HG03571 (cell line): ENCODE results near the gene SFXN2.
"Not testable (repeated sequence)": the region's sequence is repeated elsewhere in the genome, so short reads cannot be mapped to it uniquely, and the experiment has no call there.

ENCODE experiments used
- ATAC-seq: cut with Tn5 transposase; IDR thresholded peaks from one replicate; pipeline ENCODE4 v1.9.1; 2021; ENCODE audit not compliant: unreplicated experiment

Gene SFXN2

GRCh38 chr10:102679596-102679995 lies 34.8 kb upstream of the SFXN2 start:
- ATAC-seq: no peak

DNA sequence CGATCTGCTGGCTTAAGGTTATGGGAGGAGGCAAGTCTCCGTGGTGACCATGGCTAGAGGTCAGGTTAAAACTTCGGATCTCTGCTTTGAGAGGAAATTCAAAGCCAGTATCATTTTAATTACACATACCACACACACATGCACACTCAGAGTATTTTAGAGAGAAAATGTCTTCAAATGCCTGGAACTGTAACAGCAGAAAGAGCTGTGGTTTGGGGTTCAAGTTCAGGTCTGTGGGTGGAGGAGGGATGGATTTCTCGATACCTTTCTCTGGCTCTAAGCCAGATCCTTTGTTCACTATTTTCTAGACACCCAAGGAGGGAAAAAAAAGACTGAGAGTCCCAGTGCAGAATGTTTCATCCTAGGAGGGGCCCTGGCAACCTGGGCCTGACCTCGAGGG lies 32.7 kb upstream of the SFXN2 start:
- ATAC-seq: no peak

GRCh38 chr10:102682416-102682815 lies 32.0 kb upstream of the SFXN2 start:
- no peak for ATAC-seq

DNA sequence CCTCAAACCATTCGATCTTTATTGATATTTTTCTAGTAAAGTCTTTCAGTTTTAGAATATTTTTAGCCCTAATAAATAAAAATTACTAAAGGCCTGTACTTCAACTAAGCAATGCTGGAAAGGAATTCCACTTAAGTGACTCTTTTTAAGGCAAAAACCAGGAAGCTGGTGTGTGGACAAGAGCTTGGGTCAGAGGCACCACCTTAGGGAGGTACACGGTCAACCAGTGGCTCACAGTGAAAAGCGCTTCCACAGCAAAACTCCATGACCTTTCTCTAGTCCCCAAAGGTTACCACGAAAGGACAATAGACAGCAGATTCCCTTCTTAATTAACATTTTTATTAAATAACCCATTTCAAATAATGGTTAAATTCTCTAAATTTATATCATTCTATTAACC lies 31.5 kb upstream of the SFXN2 start:
- ATAC-seq: no peak

- ATAC-seq: no peak
Measured at GRCh38 chr10:102683736-102684135, 30.7 kb upstream of the SFXN2 start.

DNA sequence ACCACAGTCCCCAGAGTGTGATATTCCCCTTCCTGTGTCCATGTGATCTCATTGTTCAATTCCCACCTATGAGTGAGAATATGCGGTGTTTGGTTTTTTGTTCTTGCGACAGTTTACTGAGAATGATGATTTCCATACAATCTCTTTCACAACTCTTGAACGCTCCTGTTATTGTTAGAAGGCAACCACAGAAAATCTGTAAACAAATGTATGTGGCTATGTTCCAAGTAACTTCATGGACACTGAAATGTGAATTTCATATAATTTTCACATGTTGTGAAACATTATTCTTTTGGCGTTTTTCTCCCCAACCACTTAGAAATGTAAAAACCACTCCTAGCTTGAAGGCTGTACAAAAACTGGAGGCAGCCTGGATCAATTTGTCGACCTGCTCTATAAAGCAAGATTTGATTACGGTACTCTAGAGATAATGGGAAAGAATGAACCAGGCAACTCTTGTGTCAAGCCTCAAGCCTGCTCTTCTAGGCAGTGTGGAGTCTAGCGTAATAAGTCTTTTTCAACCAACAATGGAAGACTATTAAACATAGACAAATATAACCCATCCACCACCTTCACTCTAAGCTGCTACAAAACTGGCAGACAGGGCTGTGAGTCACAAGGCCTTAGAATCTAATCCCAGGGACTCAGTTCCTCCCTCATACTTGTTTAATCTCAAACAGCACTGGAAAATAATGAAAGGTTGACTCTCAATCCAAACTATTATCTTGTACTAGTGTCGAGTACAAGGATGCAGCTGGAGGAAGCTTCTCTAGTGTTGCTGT lies 23.0 kb upstream of the SFXN2 start:
- ATAC-seq: no peak

- ATAC-seq: not testable (repeated sequence)
Measured at GRCh38 chr10:102695401-102695800, 19.0 kb upstream of the SFXN2 start.

- ATAC-seq: no peak
Measured at GRCh38 chr10:102696736-102697135, 17.7 kb upstream of the SFXN2 start.

DNA sequence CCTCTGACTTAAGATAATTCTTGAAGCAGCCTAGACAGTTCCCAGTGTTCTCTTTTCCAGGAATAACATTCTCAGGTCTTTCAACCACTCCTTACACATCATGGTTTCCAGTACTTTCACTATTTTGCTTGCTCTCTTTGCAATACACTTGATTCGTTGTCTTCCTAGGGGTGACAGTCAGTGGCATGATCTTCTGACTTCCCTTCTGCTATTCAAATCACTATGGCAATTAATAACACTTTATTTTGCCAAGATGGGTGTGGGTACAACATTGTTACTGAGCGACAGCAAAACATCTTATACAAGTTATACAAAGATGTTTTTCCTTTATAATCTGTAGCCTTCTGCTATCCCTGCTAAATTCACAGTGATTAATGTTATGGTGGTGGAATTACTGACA lies 15.5 kb upstream of the SFXN2 start:
- ATAC-seq: no peak

GRCh38 chr10:102701272-102701671 lies 13.2 kb upstream of the SFXN2 start:
- no peak for ATAC-seq

GRCh38 chr10:102701796-102702195 lies 12.6 kb upstream of the SFXN2 start:
- ATAC-seq: no peak

GRCh38 chr10:102702742-102703141 lies 11.7 kb upstream of the SFXN2 start:
- no peak for ATAC-seq

GRCh38 chr10:102704915-102705314 lies 9.5 kb upstream of the SFXN2 start:
- no peak for ATAC-seq

DNA sequence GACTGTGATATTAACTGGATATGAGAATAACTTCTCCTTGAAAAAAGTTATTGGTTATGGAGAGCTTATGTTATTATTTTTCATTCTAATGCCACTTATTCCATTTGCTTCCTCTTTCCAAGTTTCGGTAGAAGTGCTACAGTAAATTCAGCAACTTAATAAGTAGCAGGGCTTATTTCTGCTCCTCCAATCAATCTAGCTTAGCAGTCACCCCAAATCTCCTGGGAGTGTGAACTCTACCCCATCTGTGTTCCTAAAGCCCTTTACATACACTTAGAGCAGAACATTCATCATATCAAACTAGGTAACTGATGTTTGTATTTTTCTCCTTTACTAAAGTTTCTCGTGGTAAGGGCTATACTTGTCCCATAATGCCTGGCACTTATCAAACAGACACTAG lies 8.9 kb upstream of the SFXN2 start:
- ATAC-seq: no peak

GRCh38 chr10:102710609-102711008 lies 3.8 kb upstream of the SFXN2 start:
- no peak for ATAC-seq

- ATAC-seq: no peak
Measured at GRCh38 chr10:102712089-102712488, 2.3 kb upstream of the SFXN2 start.

DNA sequence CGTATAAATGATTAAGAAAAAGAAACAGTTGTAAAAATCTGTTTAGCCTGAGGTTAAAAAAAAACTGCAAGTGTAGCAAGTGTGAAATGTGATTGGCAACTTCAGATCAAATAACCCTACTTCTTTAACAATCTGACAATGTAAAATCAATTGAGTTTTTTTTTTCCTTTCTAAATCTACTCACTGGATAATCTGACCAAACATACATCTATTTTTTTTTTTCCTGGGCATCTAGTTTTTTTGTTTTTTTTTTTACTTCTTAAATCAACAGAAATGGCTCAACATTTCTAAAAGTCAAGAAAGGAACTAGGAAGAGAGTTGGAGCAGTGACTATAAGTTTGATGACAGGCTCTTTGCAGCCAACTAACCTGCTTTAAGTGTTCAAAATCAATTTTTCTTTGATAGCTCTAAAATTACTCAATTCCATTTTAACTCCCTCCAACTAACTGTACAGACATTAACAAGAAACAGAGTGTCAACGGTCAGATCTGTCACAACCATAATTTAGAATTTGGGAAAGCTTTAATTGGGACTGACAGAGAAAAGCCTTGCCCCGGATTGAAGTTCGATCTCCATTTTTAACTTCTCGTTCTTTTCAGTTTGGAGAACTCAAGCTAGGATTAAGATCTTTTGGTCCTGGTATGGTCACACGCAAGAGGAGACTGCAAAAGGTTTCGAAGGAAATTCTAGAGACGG lies 1.4 kb upstream of the SFXN2 start:
- no peak for ATAC-seq

- ATAC-seq: no peak
Measured at GRCh38 chr10:102713539-102713813, 960 bp upstream of the SFXN2 start.

DNA sequence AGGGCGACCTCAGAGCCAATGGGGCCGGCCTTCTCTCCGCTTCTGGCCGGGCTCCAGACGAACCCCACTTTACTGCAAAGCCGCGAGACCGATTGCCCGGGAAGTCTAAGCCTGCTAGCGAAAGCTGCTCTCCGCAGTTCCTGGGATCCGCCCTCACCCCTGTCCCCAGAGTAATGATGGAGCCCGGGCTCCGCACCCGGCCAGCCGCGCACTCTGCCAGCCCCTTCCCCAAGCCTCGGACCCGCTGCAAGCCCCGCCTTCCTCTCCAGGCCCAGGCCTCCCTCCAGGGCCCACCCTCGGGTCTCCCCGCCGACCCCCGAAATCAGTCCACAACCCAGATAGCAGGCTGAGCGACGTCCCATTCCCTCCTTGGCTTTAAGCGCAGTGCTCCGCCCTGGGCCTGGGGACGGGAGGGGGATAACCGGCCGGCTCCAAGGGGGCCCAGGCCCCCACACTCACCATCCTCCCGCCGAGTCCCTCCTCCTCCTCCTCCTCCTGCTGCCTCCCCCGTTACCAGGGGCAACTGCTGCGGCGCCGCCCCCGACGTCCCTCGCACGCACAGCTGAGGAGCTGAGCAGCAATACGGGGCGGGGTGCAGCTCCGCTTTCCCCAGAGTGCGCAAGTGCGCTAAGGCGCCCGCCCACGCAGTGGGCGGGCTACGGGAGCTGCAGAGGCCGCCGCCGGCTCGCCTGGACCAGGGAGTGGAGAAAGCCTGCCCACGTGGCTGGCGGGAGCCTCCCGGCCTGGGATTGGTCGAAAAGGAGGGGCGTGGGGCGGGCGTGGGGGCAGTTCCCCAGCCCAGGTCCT lies 419 bp upstream of the SFXN2 start, which contains the start of gene ARL3:
Gene ARL3, minus strand, starts transcription at position 584 of the 807 bp plus-strand sequence. Its CDS starts 122 bp downstream, at position 462.
- ATAC-seq: peak; percentile 84

- ATAC-seq: no peak
Measured at GRCh38 chr10:102715880-102716279, 1.4 kb downstream of the SFXN2 start.

DNA sequence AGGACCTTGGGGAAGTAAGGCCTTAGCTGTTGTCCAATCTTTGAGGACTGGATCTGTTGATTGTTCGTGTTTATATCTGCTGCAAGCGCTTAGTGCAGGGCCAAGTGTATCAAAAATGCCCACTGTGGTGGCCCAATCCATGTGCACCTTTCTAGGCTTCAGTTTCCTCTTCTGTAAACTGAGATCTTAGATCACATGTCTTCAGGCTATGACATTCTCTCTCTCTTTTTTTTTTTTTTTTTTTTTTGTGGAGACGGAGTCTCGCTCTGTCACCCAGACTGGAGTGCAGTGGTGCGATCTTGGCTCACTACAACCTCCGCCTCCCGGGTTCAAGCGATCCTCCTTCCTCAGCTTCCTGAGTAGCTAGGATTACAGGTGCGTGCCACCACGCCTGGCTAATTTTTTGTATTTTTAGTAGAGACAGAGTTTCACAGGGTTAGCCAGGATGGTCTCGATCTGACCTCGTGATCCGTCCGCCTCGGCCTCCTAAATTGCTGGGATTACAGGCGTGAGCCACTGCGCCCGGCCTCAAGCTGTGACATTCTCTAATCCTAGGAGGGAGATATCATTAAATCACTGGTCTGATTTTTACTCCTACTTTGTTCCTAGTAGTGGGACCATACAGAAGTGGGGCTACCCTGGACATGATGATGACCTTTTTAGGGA lies 2.6 kb downstream of the SFXN2 start:
- ATAC-seq: not testable (repeated sequence)
